Right hindlimb (tissue), 1 donor: Measurements from ENCODE around the gene CHCHD5.
"Not testable (repeated sequence)": the region's sequence is repeated elsewhere in the genome, so short reads cannot be mapped to it uniquely, and the experiment has no call there.

Experiments used
- DNase-seq: peaks from one replicate; pipeline ENCODE4 v3.0.0-alpha.2; 2018

Gene CHCHD5

DNA sequence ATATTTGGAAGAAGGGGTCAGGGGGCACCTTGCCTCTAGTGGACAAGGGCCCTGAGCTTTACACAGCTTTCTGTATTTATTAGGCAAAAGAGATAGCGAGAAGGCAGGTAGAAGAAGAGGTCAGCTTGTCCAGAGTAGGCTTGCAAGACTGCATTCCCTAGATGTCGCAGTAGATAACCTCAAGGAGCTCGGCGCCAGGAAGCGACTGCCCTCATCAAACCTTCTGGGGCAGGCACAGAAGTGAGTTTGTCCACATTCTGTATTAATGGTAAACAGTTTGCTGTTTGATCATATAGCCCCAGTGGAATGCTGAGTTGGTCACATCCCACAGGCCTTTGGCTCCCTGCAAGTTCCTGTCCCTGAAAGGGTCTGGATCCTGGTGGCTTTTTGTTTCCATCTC, 7.0 kb downstream of the CHCHD5 start:
- DNase-seq: no peak

DNA sequence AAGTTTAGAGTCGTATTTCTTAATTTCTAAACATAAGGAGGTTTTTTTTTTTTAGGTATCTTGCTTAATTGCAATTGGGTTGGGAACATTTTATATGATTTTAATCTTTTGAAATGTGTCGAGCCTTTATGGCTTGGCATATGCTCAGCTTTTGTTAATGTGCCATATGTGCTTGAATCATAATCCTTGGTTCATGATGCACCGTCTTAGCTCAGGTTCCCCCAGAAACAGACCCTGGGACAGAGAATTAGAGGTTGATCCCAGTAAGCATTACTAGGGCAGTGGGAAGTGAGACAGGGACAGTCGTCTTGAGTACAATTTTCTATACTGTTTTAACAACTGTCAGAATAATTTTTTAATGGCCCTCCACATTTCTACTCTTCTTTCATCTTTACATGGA, 9.3 kb downstream of the CHCHD5 start:
- DNase-seq: no peak

DNA sequence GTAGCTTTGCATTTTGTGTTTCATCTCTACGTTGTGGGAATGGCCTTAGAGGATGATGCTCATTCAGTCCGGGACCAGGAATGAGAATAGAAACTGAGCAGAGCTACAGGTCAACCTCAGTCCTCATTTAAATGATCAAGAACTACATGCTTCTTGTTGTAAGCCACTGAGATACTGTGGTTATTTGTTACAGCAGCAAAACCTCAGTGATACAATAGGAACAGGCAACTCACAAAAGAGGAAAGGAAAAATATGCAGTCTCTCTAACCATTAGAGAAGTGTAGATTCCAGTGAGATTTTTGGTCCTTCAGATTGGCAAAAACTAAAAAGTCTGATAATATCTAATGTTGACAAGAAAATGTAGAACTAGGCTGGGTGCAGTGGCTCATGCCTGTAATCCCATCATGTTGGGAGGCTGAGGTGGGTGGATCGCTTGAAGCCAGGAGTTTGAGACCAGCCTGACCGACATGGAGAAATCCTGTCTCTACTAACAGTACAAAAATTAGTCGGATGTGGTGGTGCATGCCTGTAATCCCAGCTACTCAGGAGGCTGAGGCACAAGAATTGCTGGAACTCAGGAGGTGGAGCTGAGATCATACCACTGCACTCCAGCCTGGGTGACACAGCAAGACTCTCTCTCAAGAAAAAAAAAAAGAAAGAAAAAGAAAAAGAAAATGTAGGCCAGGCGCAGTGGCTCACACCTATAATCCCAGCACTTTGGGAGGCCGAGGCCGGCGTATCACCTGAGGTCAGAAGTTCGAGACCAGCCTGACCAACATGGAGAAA, 13.3 kb downstream of the CHCHD5 start:
- no peak for DNase-seq

DNA sequence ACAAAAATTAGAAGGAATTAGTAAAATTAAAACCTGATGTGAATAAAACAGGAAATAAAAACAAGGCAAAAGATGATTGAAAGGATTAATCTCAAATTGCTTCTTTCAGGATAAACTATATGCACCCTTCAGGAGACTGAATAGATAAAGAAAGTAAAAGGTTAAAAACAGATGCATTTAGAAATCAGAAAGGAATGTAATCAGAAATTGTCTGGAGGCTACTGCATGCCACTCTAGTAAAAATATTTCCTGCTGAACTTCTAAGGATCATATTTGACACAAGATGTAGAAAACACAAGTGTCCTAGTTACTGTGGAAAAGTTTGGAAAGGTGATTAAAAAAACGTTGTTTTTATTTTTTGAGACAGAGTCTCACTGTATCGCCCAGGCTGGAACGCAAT, 16.2 kb downstream of the CHCHD5 start:
- no peak for DNase-seq

DNA sequence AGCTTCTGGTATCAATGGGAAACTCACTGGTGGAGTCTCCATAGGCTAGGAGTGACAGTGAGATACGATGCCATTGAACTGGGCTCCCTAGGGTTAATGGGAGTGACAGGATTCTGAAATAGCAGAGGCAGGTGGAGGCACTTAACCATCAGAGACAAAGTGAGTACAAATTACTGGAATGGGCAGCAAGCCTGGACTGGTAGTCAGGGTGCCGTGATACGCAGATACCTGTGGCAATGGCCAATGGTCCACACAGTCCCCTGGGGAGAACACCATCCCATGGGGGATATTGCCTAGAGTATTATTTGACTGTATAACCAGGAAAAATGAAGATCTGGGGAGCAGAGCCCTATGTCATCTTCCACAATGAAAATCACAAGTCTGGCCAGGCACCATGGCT, 17.3 kb downstream of the CHCHD5 start:
- no peak for DNase-seq

DNA sequence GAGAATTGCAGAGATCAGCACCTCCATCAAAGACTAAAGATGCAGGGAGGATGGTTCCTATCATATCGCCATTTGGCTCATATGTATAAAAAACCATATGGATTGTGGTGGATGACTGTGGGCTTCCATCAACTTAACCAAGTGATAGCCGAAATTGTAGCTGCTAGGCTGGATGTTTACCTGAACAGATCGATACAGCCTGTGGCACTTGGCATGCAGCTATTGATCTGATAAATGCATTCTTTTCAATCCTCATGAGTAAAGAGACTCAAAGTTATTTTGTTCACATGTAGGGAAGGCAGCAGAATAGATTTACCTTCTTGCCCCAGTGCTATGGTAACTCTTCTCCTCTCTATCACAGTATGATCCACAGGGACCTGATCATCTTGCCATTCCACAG, 18.5 kb downstream of the CHCHD5 start:
- no peak for DNase-seq

DNA sequence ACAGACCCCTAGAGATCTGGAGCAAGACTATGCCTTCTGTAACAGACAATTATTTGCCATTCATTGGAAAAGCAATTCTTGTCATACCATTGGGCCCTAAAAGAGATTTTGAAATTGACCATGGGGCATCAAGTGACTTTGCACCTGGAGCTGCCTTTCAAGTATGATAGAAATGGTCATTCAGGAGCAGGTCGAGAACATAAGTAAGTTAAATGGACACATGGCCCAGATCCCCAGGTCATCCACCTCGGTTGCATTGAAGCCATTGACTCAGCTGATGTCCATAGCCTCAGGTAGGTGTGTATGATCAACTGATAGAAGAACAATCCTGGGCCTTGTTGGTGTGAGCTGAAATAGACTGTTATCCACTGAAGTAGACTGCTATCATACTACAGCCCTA, 19.3 kb downstream of the CHCHD5 start:
- no peak for DNase-seq

DNA sequence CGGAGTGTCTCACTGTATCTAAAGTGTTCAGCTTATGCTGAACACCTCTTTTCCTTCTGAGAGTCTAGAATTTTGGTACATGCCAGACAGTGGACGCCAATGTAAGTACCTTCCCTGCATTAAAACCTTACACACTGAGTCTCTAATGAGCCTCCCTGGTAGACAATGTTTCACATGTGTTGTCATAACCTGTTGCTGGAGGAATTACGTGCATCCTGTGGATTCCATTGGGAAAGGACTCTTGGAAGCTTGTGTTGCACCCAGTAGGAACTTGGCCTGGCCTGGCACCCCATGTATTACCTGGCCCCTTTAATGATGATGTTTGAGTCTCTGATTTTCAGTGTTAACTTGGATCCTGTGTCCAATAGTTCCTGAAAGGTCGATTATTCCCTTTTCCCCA, 20.5 kb downstream of the CHCHD5 start:
- DNase-seq: no peak

DNA sequence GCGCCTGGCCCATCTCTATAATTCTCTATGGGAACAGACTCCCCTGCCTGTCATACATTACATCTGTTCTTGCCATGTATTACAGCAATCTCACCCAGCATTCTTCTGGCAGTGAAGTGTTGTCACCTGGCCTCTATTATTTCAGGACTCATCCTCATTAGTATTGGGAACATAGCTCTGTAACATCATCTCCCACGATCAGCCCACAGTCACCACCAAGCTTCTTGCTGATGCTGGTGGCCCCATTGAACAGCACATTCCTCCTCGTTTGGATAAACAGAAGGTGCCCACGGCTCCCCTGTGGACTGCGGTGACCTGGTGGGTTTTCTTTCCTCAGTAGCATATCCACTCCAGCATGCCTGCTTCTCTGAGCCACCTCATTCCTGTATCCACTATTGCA, 21.5 kb downstream of the CHCHD5 start:
- DNase-seq: no peak

DNA sequence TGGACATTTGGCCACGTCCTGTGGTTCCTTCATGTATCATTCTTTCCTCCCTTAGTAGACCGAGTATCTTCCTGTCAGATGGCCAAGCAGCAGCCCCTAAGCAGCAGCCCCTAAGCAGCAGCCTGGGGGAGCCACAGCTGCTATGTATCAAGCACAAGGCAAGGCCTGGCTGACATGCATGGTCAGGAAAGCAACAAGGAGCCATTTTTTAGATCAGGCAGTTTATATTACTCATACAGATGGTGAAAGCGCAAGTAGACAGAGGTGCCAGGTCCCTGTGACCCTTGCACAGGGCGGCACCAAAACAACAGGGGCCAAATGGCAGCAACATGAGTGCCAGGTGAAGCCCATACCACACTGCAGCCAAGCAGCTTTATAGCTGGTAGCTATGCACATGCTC, 22.1 kb downstream of the CHCHD5 start:
- no peak for DNase-seq

DNA sequence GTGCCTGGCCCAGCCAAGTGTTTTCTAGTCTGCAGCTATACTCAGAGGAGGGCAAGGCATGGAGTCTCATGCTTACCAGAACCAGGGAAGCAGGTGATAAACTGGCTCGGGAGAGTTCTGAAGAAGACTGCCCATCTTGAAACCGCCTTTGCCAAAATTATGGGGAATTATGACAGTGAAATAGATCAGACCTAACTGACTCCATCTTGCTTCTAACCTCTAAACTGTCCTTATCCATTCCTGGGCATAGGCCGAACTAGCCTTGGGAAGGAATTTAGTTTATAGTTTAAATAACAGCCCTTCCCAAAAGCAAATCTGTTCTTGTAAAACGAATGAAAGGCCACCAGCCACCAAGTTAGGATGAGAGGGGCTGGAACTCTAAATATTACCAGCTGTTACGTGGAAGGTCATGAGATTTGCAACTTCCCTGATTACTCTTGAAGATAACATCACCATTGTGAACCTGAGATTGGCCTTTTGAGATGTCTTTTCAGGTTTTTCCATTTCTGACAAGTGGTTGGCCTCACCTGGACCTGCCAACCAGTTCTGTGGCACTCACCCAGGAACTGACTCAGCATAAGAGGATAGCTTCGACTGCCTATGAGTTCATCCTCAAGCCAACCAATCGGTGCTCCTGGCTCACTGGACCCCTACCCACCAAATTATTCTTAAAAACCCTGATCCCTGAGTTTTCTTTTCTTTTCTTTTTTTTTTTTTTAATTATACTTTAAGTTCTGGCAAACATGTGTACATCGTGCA, 23.4 kb downstream of the CHCHD5 start:
- DNase-seq: no peak

DNA sequence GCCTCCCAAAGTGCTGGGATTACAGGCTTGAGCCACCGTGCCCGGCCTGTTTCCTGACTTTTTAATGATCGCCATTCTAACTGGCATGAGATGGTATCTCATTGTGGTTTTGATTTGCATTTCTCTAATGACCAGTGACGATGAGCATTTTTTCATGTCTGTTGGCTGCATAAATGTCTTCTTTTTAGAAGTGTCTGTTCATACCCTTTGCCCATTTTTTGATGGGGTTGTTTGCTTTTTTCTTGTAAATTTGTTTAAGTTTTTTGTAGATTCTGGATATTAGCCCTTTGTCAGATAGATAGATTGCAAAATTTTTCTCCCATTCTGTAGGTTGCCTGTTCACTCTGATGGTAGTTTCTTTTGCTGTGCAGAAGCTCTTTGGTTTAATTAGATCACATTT, 24.9 kb downstream of the CHCHD5 start:
- not testable (repeated sequence) for DNase-seq

DNA sequence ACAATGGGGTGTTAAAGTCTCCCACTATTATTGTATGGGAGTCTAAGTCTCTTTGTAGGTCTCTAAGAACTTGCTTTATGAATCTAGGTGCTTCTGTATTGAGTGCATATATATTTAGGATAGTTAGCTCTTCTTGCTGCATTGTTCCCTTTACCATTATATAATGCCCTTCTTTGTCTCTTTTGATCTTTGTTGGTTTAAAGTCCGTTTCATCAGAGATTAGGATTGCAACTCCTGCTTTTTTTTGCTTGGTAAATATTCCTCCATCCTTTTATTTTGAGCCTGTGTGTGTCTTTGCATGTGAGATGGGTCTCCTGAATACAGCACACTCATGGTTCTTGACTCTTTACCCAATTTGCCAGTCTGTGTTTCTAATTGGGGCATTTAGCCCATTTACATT, 27.9 kb downstream of the CHCHD5 start:
- DNase-seq: not testable (repeated sequence)

DNA sequence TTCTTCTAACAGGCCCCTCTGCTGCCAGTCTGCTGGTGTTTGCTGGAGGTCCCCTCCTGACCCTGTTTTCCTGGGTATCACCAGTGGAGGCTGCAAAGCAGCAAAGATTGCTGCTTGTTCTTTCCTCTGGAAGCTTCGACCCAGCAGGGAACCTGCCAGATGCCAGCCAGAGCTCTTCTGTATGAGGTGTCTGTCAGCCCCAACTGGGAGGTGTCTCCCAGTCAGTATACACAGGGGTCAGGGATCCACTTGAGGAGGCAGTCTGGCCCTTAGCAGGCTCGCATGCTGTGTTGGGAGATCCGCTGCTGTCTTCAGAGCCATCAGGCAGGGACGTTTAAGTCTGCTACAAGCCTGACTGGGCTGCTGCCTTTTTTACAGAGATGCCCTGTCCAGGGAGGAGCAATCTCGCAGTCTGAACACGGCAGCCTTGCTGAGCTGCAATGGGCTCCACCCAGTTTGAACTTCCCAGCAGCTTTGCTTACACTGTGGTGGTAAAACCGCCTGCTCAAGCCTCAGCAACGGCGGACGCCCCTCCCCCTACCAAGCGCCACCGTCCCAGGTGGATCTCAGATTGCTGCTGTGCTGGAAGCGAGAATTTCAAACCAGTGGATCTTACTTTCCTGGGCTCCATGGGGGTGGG, 29.9 kb downstream of the CHCHD5 start:
- DNase-seq: no peak

DNA sequence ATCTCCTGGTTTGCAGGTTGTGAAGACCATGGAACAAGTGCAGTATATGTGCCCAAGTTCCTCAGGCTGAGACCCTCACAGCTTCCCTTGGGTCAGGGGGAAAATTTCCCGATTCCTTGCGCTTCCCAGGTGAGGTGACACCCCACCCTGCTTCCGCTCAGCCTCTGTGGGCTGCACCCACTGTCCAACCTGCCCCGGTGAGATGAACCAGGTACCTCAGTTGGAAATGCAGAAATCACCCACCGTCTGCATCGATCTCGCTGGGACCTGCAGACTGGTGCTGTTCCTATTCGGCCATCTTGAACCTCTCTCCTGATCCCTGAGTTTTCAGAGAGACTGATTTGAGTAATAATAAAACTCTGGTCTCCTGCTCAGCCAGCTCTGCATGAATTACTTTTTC, 30.6 kb downstream of the CHCHD5 start:
- no peak for DNase-seq

DNA sequence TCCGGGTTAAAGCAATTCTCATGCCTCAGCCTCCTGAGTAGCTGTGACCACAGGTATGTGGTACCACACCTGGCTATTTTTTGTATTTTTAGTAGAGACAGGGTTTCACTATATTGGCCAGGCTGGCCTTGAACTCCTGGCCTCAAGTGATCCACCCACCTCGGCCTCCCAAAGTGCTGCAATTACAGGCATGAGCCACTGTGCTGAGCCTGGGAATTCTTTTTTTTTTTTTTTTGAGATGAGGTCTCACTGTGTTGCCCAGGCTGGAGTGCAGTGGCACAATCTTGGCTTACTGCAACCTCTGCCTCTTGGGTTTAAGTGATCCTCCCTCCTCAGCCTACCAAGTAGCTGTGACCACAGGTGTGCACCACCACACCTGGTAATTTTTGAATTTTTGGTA, 31.4 kb downstream of the CHCHD5 start:
- not testable (repeated sequence) for DNase-seq

DNA sequence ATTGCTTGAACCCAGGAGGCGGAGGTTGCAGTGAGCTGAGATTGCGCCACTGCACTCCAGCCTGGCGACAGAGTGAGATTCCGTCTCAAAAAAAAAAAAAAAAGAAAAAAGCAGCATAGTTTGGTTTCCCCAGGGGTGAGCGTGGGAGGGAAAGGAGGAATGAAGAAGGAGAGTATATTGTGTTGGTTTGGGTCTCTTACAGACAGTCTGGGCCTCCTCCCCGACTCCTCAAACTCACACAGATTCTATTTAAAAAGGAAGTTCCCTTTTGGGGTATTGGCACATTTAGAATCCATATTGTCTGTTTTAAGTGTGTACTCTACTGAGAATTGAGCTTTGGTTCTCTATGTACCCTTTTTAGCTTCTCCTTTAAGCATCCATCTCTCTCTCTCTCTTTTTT, 34.0 kb downstream of the CHCHD5 start:
- DNase-seq: no peak

DNA sequence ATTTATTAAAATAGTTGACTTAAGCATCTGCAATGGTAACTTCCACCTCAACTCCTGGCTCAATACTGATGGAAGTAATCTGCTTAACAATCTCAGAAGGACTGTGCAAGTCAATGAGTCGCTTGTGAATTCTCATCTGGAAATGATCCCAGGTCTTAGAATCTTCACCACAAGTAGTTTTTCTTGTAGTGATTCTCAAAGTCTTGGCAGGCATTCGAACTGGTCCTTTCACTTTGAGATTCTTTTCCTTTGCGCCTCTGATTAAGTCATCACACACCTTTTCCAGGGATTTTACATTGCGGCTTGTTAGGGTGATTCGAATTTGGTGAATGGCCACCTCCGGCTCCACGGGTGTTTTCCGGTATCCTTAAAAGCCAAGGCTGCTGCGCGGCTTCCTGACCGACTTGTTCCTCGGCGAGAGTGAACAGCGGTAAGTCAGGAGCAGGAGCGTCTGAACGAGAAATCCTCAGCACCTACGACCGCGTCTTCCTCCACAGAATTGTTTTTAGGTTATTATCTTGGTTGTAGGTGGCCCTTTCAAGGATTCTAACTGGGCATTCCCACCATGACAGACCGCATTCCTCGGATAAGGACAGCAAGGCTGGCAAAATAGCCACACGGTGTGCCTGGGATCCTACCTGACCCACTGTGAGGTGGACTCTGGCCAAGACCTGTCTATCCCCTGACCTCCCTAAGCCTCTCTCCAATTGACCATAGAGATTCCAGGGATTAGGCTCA, 37.5 kb downstream of the CHCHD5 start:
- DNase-seq: no peak

DNA sequence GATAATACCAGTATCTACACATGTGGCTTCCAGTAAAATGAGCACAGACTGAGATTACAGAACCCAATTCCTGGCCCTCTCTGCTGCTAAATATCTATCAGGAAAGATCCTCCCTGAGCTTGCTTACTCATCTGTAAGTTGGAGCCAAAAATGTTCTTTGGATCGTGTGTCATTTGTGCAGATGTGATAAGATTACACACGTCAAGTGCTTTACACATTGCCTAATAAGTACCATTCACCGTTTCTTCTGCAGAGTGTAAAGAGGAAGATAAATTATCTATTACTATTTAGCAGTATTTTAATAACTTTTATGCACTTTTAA, 38.1 kb downstream of the CHCHD5 start:
- no peak for DNase-seq

DNA sequence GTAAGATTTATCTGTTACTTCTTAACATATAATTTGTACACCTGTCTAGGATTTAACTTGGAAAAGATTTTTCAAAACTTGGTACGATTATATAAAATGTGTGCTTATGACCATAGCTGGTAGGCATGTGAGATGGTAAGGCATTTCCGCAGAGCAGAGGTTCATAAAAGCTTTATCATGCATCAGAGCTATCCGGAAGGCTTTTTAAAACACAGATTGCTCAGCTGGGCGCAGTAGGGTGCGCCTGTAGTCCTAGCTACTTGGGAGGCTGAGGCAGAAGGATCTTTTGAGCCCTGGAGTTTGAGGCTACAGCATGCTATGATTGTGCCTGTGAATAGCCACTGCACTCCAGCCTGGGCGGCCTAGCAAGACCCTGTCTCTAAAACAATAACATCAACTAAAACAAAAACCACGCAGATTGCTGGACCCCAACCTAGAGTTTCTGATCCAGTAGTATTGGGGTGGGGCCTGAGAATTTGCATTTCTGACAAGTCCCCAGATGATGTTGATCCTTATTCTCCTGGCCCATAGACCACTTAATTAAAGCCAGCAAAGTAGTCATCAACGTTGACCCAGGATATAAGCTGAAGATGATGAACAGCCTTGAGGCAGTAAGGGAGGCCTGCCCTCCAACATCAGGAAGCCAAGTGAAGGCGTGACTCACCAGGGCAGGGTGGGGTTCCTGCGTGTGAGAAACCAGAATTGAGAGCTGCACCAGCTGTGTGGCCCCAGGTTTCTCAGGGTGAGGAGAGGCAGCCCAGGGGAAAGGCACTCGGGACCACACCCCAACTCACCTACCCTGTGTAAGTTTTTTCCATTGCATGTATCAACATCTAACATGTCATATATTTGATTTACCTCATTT, 39.7 kb downstream of the CHCHD5 start:
- no peak for DNase-seq

DNA sequence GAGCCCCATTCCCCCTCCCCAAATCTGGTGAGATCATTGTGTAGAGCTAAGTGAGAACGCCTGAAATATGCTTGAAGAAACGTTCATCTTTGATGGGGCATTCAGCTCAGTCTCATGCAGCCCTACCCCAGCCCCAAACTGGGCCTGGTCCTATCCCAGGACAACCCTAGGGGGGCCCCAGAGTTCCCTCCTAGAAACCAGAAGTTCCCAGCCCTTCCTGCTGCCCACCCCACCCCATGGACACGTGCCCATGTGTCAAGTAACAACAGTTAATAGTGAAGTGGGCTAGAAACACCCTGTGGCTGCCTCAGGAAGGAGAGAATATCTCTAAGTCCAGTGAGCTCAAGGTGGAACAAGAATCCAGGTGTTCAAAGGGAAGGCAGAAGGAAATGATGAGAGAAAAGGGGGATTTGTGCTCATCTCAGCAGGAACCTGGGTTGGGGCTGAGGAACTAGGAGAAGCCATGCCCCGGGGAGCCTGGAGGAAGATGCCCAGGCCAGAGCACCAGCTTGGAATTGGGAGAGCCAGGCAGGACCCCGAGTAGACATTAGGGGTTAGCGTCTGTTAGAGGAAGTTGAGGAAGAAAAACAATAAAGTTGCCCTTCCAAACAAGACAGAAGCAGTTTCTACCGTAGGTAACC, 41.2 kb downstream of the CHCHD5 start:
- no peak for DNase-seq

DNA sequence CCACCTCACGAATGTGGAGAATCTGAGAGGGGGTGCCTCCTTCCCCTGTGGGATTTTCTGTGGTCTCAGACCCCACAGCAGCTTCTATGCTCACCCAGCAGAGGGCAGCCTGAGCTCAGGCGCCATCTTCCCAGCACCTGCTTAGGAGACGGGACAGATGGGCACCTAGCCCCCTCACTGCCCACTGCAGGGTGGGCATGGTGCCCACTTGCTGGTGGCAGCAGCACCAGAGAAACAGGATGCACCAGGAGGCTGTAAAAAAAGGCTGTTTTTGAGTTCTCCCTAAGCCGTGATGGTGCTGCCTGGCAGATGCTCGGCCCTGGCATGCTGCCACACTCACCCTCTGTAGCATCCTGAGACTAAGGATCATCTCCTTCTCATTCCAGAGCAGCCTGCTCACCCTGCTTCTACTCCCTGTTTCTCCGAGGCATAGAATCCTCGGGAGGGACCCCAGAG, 42.2 kb downstream of the CHCHD5 start:
- peak; percentile 55 for DNase-seq
